Peyer's patch (tissue), 4 donors: ENCODE measurements around the gene SEMA3F.

ENCODE experiments used
- POLR2A ChIP-seq, 2 donors: fragments of 450-650 bp; IDR thresholded peaks; one replicate each; pipeline ENCODE4 v1.5.1; 2017; ENCODE audit warnings: antibody characterized with exemption in 2 of 2, mild to moderate bottlenecking in 2 of 2, moderate library complexity in 2 of 2
- TF ChIP-seq, protein P1 (sequence below), 6 experiments: fragments of 450-650 bp in 4 of 6; fragments of 200-600 bp in 2 of 6; sonication (generic) in 1 of 6; IDR thresholded peaks; one replicate each; pipeline ENCODE4 v1.5.1; 2017 to 2019; ENCODE audit warnings: antibody characterized with exemption in 6 of 6, mild to moderate bottlenecking in 3 of 6, moderate library complexity in 1 of 6

- TF ChIP-seq, protein P1, sequence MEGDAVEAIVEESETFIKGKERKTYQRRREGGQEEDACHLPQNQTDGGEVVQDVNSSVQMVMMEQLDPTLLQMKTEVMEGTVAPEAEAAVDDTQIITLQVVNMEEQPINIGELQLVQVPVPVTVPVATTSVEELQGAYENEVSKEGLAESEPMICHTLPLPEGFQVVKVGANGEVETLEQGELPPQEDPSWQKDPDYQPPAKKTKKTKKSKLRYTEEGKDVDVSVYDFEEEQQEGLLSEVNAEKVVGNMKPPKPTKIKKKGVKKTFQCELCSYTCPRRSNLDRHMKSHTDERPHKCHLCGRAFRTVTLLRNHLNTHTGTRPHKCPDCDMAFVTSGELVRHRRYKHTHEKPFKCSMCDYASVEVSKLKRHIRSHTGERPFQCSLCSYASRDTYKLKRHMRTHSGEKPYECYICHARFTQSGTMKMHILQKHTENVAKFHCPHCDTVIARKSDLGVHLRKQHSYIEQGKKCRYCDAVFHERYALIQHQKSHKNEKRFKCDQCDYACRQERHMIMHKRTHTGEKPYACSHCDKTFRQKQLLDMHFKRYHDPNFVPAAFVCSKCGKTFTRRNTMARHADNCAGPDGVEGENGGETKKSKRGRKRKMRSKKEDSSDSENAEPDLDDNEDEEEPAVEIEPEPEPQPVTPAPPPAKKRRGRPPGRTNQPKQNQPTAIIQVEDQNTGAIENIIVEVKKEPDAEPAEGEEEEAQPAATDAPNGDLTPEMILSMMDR (IDR thresholded peaks at IDR 0.05), result no peak
- no peak for TF ChIP-seq POLR2A (IDR thresholded peaks at IDR 0.05)
Measured at GRCh38 chr3:50138266-50139200, 16.6 kb upstream of the SEMA3F start.
